Keratinocyte (primary cell): Measurements from ENCODE around the gene VIPR2. TPM values are rescaled to one million over a fixed set of nuclear protein-coding genes. Genes with fewer than 3 reads are reported as not detected.

Experiments
- DNase-seq: peaks from one replicate; pipeline ENCODE4 v3.0.0-alpha.2; 2011; ENCODE audit warnings: low read depth, missing footprints, low spot score
- FAIRE-seq: peaks from 2 replicates; lab custom pipeline; 2011; peaks lifted over from hg19 to GRCh38; lab: Jason Lieb, UNC
- H2AFZ ChIP-seq: 2 replicates; pipeline ENCODE4 v1.6.0; 2012; ENCODE audit warnings: low read length, control low read depth, inconsistent platforms; ENCODE audit not compliant: control insufficient read depth
- H3K27ac ChIP-seq: 2 replicates; pipeline ENCODE4 v1.5.1; 2011; ENCODE audit warnings: low read length; ENCODE audit not compliant: control insufficient read depth, insufficient read depth
- H3K27me3 ChIP-seq: 3 replicates; pipeline ENCODE4 v1.6.0; 2011; ENCODE audit warnings: low read length; ENCODE audit not compliant: control insufficient read depth, insufficient read depth; ENCODE audit errors: extremely low read depth
- H3K36me3 ChIP-seq, 2 experiments: 2 replicates in 1 of 2; 3 replicates in 1 of 2; pipeline ENCODE4 v1.5.1; 2011; ENCODE audit warnings: low read length in 2 of 2, mild to moderate bottlenecking in 1 of 2; ENCODE audit not compliant: control insufficient read depth in 2 of 2, insufficient read depth in 2 of 2; ENCODE audit errors: extremely low read depth in 1 of 2
- H3K4me1 ChIP-seq: 3 replicates; pipeline ENCODE4 v1.5.1; 2011; ENCODE audit warnings: low read length; ENCODE audit not compliant: control insufficient read depth, insufficient read depth; ENCODE audit errors: extremely low read depth
- H3K4me2 ChIP-seq: 3 replicates; pipeline ENCODE4 v1.6.0; 2011; ENCODE audit warnings: low read depth, low read length; ENCODE audit not compliant: control insufficient read depth, insufficient read depth; ENCODE audit errors: extremely low read depth
- H3K4me3 ChIP-seq, 3 experiments: fragments of 200-600 bp in 1 of 3; sonication (generic) in 1 of 3; 2 replicates in 2 of 3; 3 replicates in 1 of 3; pipeline ENCODE4 v1.5.1; 2011 to 2016; ENCODE audit warnings: low read length in 3 of 3, mild to moderate bottlenecking in 3 of 3, control low read depth in 2 of 3, inconsistent platforms in 1 of 3, low read depth in 1 of 3, mixed read lengths in 1 of 3, mixed run types in 1 of 3, moderate library complexity in 1 of 3; ENCODE audit not compliant: control insufficient read depth in 2 of 3, insufficient read depth in 2 of 3; ENCODE audit errors: extremely low read depth in 1 of 3
- H3K79me2 ChIP-seq: 2 replicates; pipeline ENCODE4 v1.6.0; 2012; ENCODE audit warnings: low read length; ENCODE audit not compliant: control insufficient read depth, insufficient read depth
- H3K9ac ChIP-seq: 3 replicates; pipeline ENCODE4 v1.6.0; 2011; ENCODE audit warnings: low read length; ENCODE audit not compliant: control insufficient read depth, insufficient read depth; ENCODE audit errors: extremely low read depth
- H3K9me1 ChIP-seq: 3 replicates; pipeline ENCODE4 v1.6.0; 2011; ENCODE audit warnings: low read length; ENCODE audit not compliant: control insufficient read depth, insufficient read depth; ENCODE audit errors: extremely low read depth
- H3K9me3 ChIP-seq: 2 replicates; pipeline ENCODE4 v1.5.1; 2012; ENCODE audit warnings: low read depth, low read length; ENCODE audit not compliant: control insufficient read depth
- H4K20me1 ChIP-seq: 3 replicates; pipeline ENCODE4 v1.6.0; 2011; ENCODE audit warnings: low read length; ENCODE audit not compliant: control insufficient read depth, insufficient read depth; ENCODE audit errors: extremely low read depth
- EZH2 ChIP-seq: IDR thresholded peaks from one replicate; pipeline ENCODE4 v1.6.1; 2012; ENCODE audit warnings: inconsistent platforms, mild to moderate bottlenecking, low read length, moderate library complexity
- dilution Hi-C: fragments of 300-500 bp; cut with MboI; formaldehyde crosslinking; loops from one replicate; pipeline ENCODE4 v1.7.0; 2020; ENCODE audit warnings: low sequenced_read_pairs; ENCODE audit not compliant: extremely low pct_ligation_motif_present
- polyA plus RNA-seq, 5 experiments: library from polyadenylated mRNA; depleted of rRNA in 3 of 5; stranded (reverse) in 3 of 5; stranded (forward) in 1 of 5; unstranded in 1 of 5; fragments of >200 nt; gene quantifications; 1 replicate in 1 of 5; 2 replicates in 3 of 5; 3 replicates in 1 of 5; pipeline versions ENCODE4 v1.2.1 to v1.2.3, GENCODE V29; 2011 to 2012; ENCODE audit warnings: missing spikeins in 2 of 5, low read depth in 1 of 5, low replicate concordance in 1 of 5
- TF ChIP-seq, protein P1 (sequence below), 3 experiments: IDR thresholded peaks in 1 of 3; conservative IDR thresholded peaks in 1 of 3; optimal IDR thresholded peaks in 1 of 3; 2 replicates in 2 of 3; 3 replicates in 1 of 3; pipeline versions ENCODE3 to v1.5.1; 2011; ENCODE audit warnings: low read length in 3 of 3, mild to moderate bottlenecking in 3 of 3, moderate library complexity in 2 of 3, control low read depth in 1 of 3, inconsistent platforms in 1 of 3; ENCODE audit not compliant: insufficient read depth in 2 of 3; ENCODE audit errors: extremely low read depth in 1 of 3

VIPR2 gene
- polyA plus RNA-seq, 1 donor (not counting 4 experiments of a cell fraction or from before 2014, with no cell fraction given), result not detected

DNA sequence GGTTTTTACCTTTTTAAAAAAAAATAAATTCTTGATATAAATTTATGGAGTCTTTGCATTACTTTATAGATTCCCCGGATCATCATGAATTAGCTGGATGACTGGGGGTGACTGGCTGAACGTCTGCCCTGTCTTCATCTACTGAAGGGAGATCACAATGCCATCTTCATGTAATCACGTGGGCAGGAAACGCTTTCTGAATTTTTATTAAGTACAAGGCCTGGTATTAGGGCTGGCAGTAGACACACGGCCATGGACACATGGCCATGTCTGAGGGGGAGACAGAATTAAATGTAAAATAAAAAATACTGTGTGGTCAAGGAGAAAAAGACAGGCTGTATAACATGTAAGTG is 111.2 kb downstream of the VIPR2 start:
- H3K4me1 ChIP-seq, result no peaks in the 10 kb centered on the region
- no peaks in the 10 kb centered on the region for H3K36me3 ChIP-seq
- dilution Hi-C loops, result no loop called here
- H3K27me3 ChIP-seq, result no peaks in the 10 kb centered on the region
- no peak overlapping the region for H3K4me2 ChIP-seq
- FAIRE-seq, result no peak
- no peak overlapping the region for H3K9ac ChIP-seq
- no peaks in the 10 kb centered on the region for H4K20me1 ChIP-seq
- no peak for DNase-seq
- H3K79me2 ChIP-seq, result no peaks in the 10 kb centered on the region
- H3K4me3 ChIP-seq, result no peak overlapping the region
- H3K9me3 ChIP-seq, result no peaks in the 10 kb centered on the region
- H3K27ac ChIP-seq, result no peak overlapping the region
- H3K9me1 ChIP-seq, result no peaks in the 10 kb centered on the region
- TF ChIP-seq, protein P1, sequence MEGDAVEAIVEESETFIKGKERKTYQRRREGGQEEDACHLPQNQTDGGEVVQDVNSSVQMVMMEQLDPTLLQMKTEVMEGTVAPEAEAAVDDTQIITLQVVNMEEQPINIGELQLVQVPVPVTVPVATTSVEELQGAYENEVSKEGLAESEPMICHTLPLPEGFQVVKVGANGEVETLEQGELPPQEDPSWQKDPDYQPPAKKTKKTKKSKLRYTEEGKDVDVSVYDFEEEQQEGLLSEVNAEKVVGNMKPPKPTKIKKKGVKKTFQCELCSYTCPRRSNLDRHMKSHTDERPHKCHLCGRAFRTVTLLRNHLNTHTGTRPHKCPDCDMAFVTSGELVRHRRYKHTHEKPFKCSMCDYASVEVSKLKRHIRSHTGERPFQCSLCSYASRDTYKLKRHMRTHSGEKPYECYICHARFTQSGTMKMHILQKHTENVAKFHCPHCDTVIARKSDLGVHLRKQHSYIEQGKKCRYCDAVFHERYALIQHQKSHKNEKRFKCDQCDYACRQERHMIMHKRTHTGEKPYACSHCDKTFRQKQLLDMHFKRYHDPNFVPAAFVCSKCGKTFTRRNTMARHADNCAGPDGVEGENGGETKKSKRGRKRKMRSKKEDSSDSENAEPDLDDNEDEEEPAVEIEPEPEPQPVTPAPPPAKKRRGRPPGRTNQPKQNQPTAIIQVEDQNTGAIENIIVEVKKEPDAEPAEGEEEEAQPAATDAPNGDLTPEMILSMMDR (optimal IDR thresholded peaks at IDR 0.05 in 1 of 3, IDR thresholded peaks at IDR 0.05 in 1 of 3, conservative IDR thresholded peaks at IDR 0.05 in 1 of 3; ENCODE audit: extremely low read depth in 1 of 3, insufficient read depth in 2 of 3, low read length in 3 of 3), result no peak
- TF ChIP-seq EZH2, result no peak
- no peak overlapping the region for H2AFZ ChIP-seq

DNA sequence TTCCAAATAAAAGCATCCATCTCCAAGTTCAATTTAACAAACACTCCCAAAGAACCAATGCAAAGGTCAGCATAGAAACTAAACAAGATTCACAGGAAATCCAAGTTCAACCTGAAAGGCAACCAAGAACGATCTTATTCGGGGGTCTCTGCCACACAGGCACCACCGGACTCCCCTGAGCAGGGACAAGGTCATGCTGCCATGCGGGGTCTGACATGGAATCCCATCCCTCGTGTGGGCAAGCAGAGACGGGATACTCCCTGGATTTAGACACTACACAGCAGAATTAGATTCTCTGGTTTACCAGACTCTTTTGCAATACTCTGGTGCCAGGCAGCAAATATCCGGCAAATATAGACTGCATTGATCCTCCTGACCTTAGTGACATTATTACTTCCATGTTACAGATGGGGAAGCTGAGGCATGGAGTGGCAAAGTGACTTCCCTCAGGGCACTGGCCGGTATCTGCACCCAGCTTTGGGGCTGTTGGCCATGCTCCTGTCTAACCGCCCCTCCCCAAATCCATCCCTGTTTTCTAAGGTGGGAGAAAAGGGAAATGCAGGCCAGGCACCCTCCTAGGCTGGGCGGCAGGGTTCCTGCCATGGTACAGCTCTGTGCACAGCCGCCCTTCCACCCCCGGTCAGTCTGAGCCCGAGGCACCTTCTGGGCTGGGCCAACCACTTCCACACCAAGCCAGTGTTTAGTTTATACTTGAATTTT is 111.8 kb downstream of the VIPR2 start:
- FAIRE-seq, result no peak
- TF ChIP-seq EZH2, result no peak
- TF ChIP-seq, protein P1 (optimal IDR thresholded peaks at IDR 0.05 in 1 of 3, IDR thresholded peaks at IDR 0.05 in 1 of 3, conservative IDR thresholded peaks at IDR 0.05 in 1 of 3; ENCODE audit: extremely low read depth in 1 of 3, insufficient read depth in 2 of 3, low read length in 3 of 3), result no peak

More for the DNA sequence above, 111.8 kb downstream of the VIPR2 start:
- Histone ChIP-seq H3K79me2 (no peaks in the 10 kb centered on the region), H4K20me1 (no peaks in the 10 kb centered on the region), H3K4me1 (no peaks in the 10 kb centered on the region), H3K4me3 (no peak overlapping the region), H3K4me2 (no peak overlapping the region), H3K27me3 (no peaks in the 10 kb centered on the region), H3K36me3 (no peaks in the 10 kb centered on the region), H2AFZ (no peak overlapping the region), H3K9me1 (no peaks in the 10 kb centered on the region), H3K9me3 (no peaks in the 10 kb centered on the region), H3K9ac (no peak overlapping the region), H3K27ac (no peak overlapping the region)
- no peak for DNase-seq
- dilution Hi-C loops, result no loop called here
